OCI-LY3 (cell line): ENCODE measurements around the gene DMRT2.

Source experiments
- H2AFZ ChIP-seq: fragments of 200-600, 300-600 bp; shearing (Covaris generic); 2 replicates; pipeline ENCODE4 v1.6.0; 2014; ENCODE audit warnings: antibody characterized with exemption, low read depth, low read length
- H3K27ac ChIP-seq: fragments of 200-600, 300-600 bp; sonication (generic); 2 replicates; pipeline ENCODE4 v1.5.1; 2014; ENCODE audit warnings: mild to moderate bottlenecking, low read length, moderate library complexity, mixed read lengths
- H3K27me3 ChIP-seq: fragments of 200-600, 300-600 bp; sonication (generic); 2 replicates; pipeline ENCODE4 v1.6.1; 2014; ENCODE audit warnings: low read depth, low read length, mixed read lengths
- H3K36me3 ChIP-seq: fragments of 200-600, 300-600 bp; sonication (generic); replicated peaks from 2 replicates; pipeline ENCODE3; 2014; ENCODE audit warnings: low read depth, low read length, mixed read lengths
- H3K4me1 ChIP-seq: fragments of 300-600, 200-600 bp; sonication (generic); 2 replicates; pipeline ENCODE4 v1.6.1; 2014; ENCODE audit warnings: low read length, mixed read lengths
- H3K4me2 ChIP-seq: fragments of 200-600, 300-600 bp; sonication (generic); 2 replicates; pipeline ENCODE4 v1.6.1; 2014; ENCODE audit warnings: low read length, mixed read lengths
- H3K4me3 ChIP-seq: fragments of 300-600, 200-600 bp; sonication (generic); 2 replicates; pipeline ENCODE4 v1.5.1; 2014; ENCODE audit warnings: antibody characterized with exemption, mild to moderate bottlenecking, low read length, moderate library complexity
- H3K79me2 ChIP-seq: fragments of 300-600, 200-600 bp; shearing (Covaris generic); 2 replicates; pipeline ENCODE4 v1.6.1; 2014; ENCODE audit warnings: mild to moderate bottlenecking, low read length, mixed read lengths
- H3K9ac ChIP-seq: fragments of 300-600, 200-600 bp; shearing (Covaris generic); 2 replicates; pipeline ENCODE4 v1.6.0; 2014; ENCODE audit warnings: mild to moderate bottlenecking, low read length, moderate library complexity
- H3K9me3 ChIP-seq: fragments of 200-600, 300-600 bp; shearing (Covaris generic); 2 replicates; pipeline ENCODE4 v1.6.1; 2014; ENCODE audit warnings: low read length, mixed read lengths; ENCODE audit not compliant: insufficient read depth
- H4K20me1 ChIP-seq: fragments of 200-600, 300-600 bp; sonication (generic); 2 replicates; pipeline ENCODE4 v1.6.1; 2016; ENCODE audit warnings: low read length, mixed read lengths; ENCODE audit not compliant: insufficient read depth
- EZH2phosphoT487 ChIP-seq: fragments of 200-600 bp; shearing (Covaris generic); IDR thresholded peaks from 2 replicates; pipeline ENCODE4 v1.6.1; 2018; ENCODE audit warnings: antibody characterized with exemption, mixed run types, low read depth
- TF ChIP-seq, protein P1 (sequence below): fragments of 200-600, 300-600 bp; sonication (generic); IDR thresholded peaks from 2 replicates; pipeline ENCODE4 v1.5.1; 2014; ENCODE audit warnings: antibody characterized with exemption, low read length, low read depth

The DMRT2 gene

DNA sequence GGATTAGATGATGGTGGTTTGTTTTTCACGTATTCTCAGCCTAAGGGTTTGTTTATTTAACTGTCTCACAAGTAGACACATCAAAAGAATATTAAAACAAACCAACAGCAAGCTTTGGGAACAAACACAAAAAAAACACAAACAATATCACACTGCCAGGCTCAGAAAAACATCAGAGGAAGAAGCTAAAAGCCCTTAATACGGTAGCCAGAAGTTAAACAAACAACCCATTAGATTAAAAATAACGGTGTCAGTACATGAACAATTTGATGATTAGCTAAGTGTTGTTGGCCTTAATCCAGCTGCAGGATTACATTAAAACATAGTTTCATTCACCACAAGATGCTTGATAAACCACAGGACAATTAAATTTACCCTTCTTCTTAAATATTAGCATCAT is 15.9 kb upstream of the DMRT2 start:
- Histone ChIP-seq H3K4me3 (no peak overlapping the region), H4K20me1 (no peaks in the 10 kb centered on the region), H2AFZ (no peak overlapping the region), H3K79me2 (no peaks in the 10 kb centered on the region), H3K27me3 (peaks cover 6% of the 10 kb centered on the region; the same call in 1 of the 2 replicates), H3K4me1 (no peaks in the 10 kb centered on the region), H3K4me2 (no peak overlapping the region), H3K9ac (no peak overlapping the region), H3K9me3 (no peaks in the 10 kb centered on the region), H3K36me3 (no peaks in the 10 kb centered on the region), H3K27ac (no peak overlapping the region)
- TF ChIP-seq, protein P1, sequence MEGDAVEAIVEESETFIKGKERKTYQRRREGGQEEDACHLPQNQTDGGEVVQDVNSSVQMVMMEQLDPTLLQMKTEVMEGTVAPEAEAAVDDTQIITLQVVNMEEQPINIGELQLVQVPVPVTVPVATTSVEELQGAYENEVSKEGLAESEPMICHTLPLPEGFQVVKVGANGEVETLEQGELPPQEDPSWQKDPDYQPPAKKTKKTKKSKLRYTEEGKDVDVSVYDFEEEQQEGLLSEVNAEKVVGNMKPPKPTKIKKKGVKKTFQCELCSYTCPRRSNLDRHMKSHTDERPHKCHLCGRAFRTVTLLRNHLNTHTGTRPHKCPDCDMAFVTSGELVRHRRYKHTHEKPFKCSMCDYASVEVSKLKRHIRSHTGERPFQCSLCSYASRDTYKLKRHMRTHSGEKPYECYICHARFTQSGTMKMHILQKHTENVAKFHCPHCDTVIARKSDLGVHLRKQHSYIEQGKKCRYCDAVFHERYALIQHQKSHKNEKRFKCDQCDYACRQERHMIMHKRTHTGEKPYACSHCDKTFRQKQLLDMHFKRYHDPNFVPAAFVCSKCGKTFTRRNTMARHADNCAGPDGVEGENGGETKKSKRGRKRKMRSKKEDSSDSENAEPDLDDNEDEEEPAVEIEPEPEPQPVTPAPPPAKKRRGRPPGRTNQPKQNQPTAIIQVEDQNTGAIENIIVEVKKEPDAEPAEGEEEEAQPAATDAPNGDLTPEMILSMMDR = no peak
- TF ChIP-seq EZH2phosphoT487 = no peak

DNA sequence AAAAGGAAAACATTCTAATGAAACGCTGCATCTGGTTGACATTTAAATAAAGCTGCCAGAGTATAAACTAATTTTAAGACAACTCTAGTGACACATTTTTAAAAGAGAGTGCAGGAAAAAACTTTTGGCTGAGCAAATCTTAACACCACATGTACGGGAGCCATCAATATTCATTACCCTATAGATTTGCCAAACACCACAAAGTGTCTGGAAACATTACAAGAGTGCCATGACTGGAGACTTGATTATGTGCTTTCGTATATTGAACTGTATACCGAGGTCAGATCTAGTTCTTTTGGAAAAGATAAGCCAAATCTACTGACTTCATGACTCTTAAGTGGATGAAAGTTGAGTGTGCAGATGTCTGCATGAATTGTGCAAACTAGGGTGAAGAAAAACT is 10.6 kb upstream of the DMRT2 start:
- no peak overlapping the region for H3K4me2 ChIP-seq
- no peaks in the 10 kb centered on the region for H3K4me1 ChIP-seq
- no peaks in the 10 kb centered on the region for H4K20me1 ChIP-seq
- H3K27ac ChIP-seq = no peak overlapping the region
- H3K36me3 ChIP-seq = no peaks in the 10 kb centered on the region
- TF ChIP-seq, protein P1 = no peak
- TF ChIP-seq EZH2phosphoT487 = no peak
- H3K27me3 ChIP-seq = peaks cover 15% of the 10 kb centered on the region
- H3K4me3 ChIP-seq = no peak overlapping the region
- no peak overlapping the region for H2AFZ ChIP-seq
- no peak overlapping the region for H3K9ac ChIP-seq
- no peaks in the 10 kb centered on the region for H3K9me3 ChIP-seq
- H3K79me2 ChIP-seq = no peaks in the 10 kb centered on the region

DNA sequence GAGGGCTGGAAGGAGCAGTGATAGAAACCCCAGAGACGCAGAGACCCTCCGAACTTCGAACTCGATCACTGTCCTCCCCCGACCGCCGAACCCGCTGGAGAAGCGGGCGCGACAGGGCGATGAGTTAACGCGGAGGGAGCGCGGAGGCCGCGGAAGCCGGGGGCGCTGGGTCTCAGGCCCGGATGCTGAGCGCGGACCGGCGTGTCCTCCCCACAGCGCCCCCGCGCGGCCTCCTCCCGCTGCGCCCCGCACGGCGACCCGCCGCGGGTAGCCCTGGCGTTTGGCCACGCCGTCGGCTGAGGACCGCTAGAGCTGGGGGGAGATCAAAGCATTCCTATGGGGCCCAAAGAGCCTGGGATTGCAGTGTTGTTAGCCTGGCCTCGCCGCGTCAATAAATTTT is 7.7 kb upstream of the DMRT2 start:
- no peak overlapping the region for H3K9ac ChIP-seq
- no peaks in the 10 kb centered on the region for H3K4me1 ChIP-seq
- no peaks in the 10 kb centered on the region for H3K36me3 ChIP-seq
- H3K27me3 ChIP-seq = peaks cover 15% of the 10 kb centered on the region
- H3K4me2 ChIP-seq = no peak overlapping the region
- H3K9me3 ChIP-seq = no peaks in the 10 kb centered on the region
- H2AFZ ChIP-seq = no peak overlapping the region
- H3K79me2 ChIP-seq = no peaks in the 10 kb centered on the region
- no peaks in the 10 kb centered on the region for H4K20me1 ChIP-seq
- TF ChIP-seq, protein P1 = no peak
- TF ChIP-seq EZH2phosphoT487 = no peak
- no peak overlapping the region for H3K4me3 ChIP-seq
- H3K27ac ChIP-seq = no peak overlapping the region

DNA sequence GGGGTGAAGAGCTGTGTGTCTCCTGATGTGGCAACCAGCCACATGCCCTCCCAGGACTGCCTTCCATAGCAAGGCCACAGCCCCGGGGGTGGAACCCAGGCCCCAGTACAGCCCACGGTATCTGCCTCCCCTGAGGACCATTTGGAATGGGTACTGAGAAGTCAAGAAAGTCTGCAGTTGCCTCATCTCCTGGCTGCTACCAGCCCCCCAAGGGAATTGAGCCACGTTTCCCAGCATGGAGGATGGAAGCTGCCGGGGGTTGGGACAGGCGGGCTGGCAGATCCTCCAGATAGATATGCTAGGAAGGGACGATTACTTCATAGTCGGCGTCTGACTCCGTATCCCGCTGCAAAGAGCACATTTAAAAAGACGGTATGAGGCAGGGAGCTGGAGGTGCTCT is 5.5 kb upstream of the DMRT2 start:
- Histone ChIP-seq H3K79me2 (no peaks in the 10 kb centered on the region), H3K27ac (no peak overlapping the region), H4K20me1 (no peaks in the 10 kb centered on the region), H3K9me3 (no peaks in the 10 kb centered on the region), H3K9ac (no peak overlapping the region), H3K4me1 (no peaks in the 10 kb centered on the region), H3K36me3 (no peaks in the 10 kb centered on the region), H3K27me3 (peaks cover 10% of the 10 kb centered on the region), H3K4me2 (no peak overlapping the region), H2AFZ (no peak overlapping the region), H3K4me3 (no peak overlapping the region)
- no peak for TF ChIP-seq EZH2phosphoT487
- TF ChIP-seq, protein P1 = no peak
